ENCODE measurements around the gene TSPAN11.

- TF ChIP-seq CTCF (IDR thresholded peaks at IDR 0.05) = no peak
- no peak for TF ChIP-seq POLR2A (IDR thresholded peaks at IDR 0.05)
Measured at GRCh38 chr12:30885321-30885720, 41.2 kb upstream of the TSPAN11 start.

Data from ovary (tissue), 3 donors.